IPS-15b (cell line): ENCODE data around the gene FOXC1.

ENCODE experiments used
- H3K27me3 ChIP-seq: one replicate; pipeline ENCODE4 v1.6.1; 2013; ENCODE audit warnings: low read length; ENCODE audit not compliant: control insufficient read depth, insufficient read depth
- H3K36me3 ChIP-seq: one replicate; pipeline ENCODE4 v1.6.1; 2013; ENCODE audit warnings: low read length; ENCODE audit not compliant: control insufficient read depth, insufficient read depth
- H3K4me1 ChIP-seq: one replicate; pipeline ENCODE4 v1.6.1; 2013; ENCODE audit warnings: mild to moderate bottlenecking, low read length; ENCODE audit not compliant: control insufficient read depth, insufficient read depth
- H3K4me3 ChIP-seq: one replicate; pipeline ENCODE4 v1.5.1; 2013; ENCODE audit warnings: low read depth, low read length
- H3K9ac ChIP-seq: one replicate; pipeline ENCODE4 v1.6.1; 2013; ENCODE audit warnings: low read depth, mild to moderate bottlenecking, low read length
- H3K9me3 ChIP-seq: one replicate; pipeline ENCODE4 v1.6.1; 2013; ENCODE audit warnings: mild to moderate bottlenecking, low read length; ENCODE audit not compliant: control insufficient read depth, insufficient read depth

FOXC1 gene

GRCh38 chr6:1610497-1611321 is 994 bp downstream of the FOXC1 start:
- H3K36me3 ChIP-seq: no peaks in the 10 kb centered on the region
- no peak overlapping the region for H3K9ac ChIP-seq
- peaks cover 84% of the 10 kb centered on the region for H3K27me3 ChIP-seq
- peaks cover 11% of the 10 kb centered on the region for H3K4me1 ChIP-seq
- no peaks in the 10 kb centered on the region for H3K9me3 ChIP-seq
- peak overlapping the region; percentile 30 for H3K4me3 ChIP-seq

GRCh38 chr6:1611322-1611571 is 1.5 kb downstream of the FOXC1 start:
- Histone ChIP-seq H3K27me3 (peaks cover 84% of the 10 kb centered on the region), H3K36me3 (no peaks in the 10 kb centered on the region), H3K9me3 (no peaks in the 10 kb centered on the region), H3K4me3 (no peak overlapping the region), H3K4me1 (peaks cover 9% of the 10 kb centered on the region), H3K9ac (no peak overlapping the region)

GRCh38 chr6:1611572-1612298 is 2.0 kb downstream of the FOXC1 start:
- Histone ChIP-seq H3K4me3 (peak overlapping the region; percentile 1), H3K27me3 (peaks cover 84% of the 10 kb centered on the region), H3K9ac (no peak overlapping the region), H3K4me1 (peaks cover 4% of the 10 kb centered on the region), H3K9me3 (no peaks in the 10 kb centered on the region), H3K36me3 (no peaks in the 10 kb centered on the region)

DNA sequence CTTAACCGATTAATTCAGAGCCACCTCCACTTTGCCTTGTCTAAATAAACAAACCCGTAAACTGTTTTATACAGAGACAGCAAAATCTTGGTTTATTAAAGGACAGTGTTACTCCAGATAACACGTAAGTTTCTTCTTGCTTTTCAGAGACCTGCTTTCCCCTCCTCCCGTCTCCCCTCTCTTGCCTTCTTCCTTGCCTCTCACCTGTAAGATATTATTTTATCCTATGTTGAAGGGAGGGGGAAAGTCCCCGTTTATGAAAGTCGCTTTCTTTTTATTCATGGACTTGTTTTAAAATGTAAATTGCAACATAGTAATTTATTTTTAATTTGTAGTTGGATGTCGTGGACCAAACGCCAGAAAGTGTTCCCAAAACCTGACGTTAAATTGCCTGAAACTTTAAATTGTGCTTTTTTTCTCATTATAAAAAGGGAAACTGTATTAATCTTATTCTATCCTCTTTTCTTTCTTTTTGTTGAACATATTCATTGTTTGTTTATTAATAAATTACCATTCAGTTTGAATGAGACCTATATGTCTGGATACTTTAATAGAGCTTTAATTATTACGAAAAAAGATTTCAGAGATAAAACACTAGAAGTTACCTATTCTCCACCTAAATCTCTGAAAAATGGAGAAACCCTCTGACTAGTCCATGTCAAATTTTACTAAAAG is 2.7 kb downstream of the FOXC1 start:
- no peaks in the 10 kb centered on the region for H3K4me1 ChIP-seq
- no peaks in the 10 kb centered on the region for H3K36me3 ChIP-seq
- H3K9ac ChIP-seq: no peak overlapping the region
- H3K27me3 ChIP-seq: peaks cover 84% of the 10 kb centered on the region
- H3K4me3 ChIP-seq: no peak overlapping the region
- H3K9me3 ChIP-seq: no peaks in the 10 kb centered on the region

- peaks cover 4% of the 10 kb centered on the region for H3K4me1 ChIP-seq
- H3K36me3 ChIP-seq: no peaks in the 10 kb centered on the region
- H3K27me3 ChIP-seq: peaks cover 85% of the 10 kb centered on the region
- no peaks in the 10 kb centered on the region for H3K9me3 ChIP-seq
- H3K4me3 ChIP-seq: no peak overlapping the region
- no peak overlapping the region for H3K9ac ChIP-seq
Observed at GRCh38 chr6:1612974-1613306, 3.2 kb downstream of the FOXC1 start.

GRCh38 chr6:1613346-1613687 is 3.6 kb downstream of the FOXC1 start:
- H3K9ac ChIP-seq: no peak overlapping the region
- H3K4me1 ChIP-seq: peaks cover 4% of the 10 kb centered on the region
- no peaks in the 10 kb centered on the region for H3K9me3 ChIP-seq
- peaks cover 85% of the 10 kb centered on the region for H3K27me3 ChIP-seq
- H3K36me3 ChIP-seq: no peaks in the 10 kb centered on the region
- H3K4me3 ChIP-seq: peak overlapping the region; percentile 35

DNA sequence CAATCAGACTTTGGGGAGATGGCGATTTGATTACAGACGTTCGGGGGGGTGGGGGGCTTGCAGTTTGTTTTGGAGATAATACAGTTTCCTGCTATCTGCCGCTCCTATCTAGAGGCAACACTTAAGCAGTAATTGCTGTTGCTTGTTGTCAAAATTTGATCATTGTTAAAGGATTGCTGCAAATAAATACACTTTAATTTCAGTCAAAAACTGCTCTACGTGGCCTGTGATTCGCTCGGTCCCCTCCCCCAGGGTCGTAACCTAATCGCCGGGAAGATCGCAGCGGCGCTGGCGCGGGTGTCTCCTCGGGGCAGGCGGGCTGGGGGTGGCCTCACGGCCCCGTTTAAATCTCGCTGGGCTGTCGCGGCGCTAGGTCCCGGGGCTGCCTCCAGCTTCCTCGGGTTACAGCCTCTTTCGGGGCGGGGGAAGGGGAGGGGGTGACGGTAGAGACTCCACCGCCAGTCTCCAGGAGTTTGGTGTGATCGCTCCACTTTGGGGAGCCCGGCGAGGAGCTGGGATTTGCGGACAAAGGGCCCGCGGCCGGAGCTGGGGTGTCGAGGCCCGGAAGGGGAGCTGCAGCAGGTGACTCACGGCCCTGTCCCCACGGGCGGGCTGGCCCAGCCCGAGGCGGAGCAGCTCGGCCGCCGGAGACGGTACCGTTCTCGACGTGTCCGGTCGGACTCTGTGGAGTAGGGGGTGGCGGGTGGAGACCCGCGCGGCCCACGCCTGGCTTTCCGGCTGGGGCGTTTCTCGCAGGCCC is 4.2 kb downstream of the FOXC1 start:
- Histone ChIP-seq H3K9me3 (no peaks in the 10 kb centered on the region), H3K4me1 (peaks cover 4% of the 10 kb centered on the region), H3K4me3 (peak overlapping the region; percentile 35), H3K9ac (no peak overlapping the region), H3K27me3 (peaks cover 85% of the 10 kb centered on the region), H3K36me3 (no peaks in the 10 kb centered on the region)

DNA sequence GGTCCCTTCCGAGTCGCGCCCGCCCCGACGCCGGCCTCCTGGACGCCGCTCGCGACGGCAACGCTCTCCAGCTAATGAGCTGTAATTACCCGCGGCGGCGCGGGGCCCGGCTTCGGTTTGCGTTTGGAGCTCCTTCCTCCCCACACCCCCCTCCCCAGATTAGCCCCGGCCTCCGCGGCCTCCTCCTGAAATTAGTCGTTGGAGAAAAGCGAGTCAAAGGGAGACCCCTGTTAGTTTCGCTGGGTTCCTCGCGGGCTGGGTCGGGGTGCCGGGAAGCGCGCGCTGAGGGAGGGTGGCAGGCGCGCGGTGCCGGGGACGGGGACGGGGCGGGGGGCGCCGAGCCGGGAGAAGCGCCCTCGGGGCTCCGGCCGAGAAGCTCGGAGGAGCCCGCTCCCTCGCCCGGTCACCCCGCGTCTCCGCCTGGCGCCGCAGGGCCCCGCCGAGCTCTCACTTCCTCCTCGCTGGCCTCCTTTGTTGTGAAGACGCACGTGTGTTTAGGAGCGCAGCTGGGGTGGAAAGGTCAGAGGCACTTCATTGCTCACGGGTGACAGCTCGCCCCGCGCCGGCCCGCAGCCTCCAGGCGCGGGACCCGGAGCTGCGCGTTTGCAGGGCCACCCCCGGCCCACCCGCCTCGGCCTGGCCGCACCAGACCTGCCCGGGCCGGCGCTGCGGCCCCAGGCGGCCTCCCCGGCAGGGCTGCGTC is 4.9 kb downstream of the FOXC1 start:
- Histone ChIP-seq H3K4me3 (peak overlapping the region; percentile 35), H3K36me3 (no peaks in the 10 kb centered on the region), H3K9ac (no peak overlapping the region), H3K27me3 (peaks cover 87% of the 10 kb centered on the region), H3K4me1 (peaks cover 4% of the 10 kb centered on the region), H3K9me3 (no peaks in the 10 kb centered on the region)

GRCh38 chr6:1615151-1615852 is 5.6 kb downstream of the FOXC1 start:
- Histone ChIP-seq H3K9me3 (no peaks in the 10 kb centered on the region), H3K9ac (no peak overlapping the region), H3K27me3 (peaks cover 93% of the 10 kb centered on the region), H3K36me3 (no peaks in the 10 kb centered on the region), H3K4me1 (peaks cover 4% of the 10 kb centered on the region), H3K4me3 (peak overlapping the region; percentile 39)

DNA sequence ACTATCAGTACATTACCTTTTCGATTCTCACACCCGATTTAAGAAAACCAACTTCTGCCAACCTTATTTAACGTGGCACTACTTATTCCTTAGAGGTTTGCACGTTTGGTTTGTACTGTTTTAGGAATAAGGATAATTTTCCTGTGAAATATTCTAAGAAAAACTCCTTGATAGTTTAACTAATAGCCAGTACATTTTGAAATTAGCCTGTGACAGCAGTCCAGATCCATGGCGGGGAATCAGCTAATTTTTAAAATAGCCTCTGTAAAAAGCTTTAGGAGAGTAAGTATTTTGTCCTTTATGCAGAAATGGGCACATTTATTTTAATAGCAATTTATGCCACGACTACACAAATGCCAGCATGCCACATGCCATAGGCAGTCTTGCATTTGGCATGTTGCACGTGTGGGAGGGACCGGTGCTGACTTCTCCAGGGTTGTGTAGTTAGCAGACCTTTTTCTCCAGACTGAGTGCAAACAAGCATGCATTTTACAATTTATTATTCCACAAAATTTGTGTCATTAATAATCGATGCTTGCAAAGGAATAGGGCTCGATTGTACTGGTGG is 6.2 kb downstream of the FOXC1 start:
- peaks cover 4% of the 10 kb centered on the region for H3K4me1 ChIP-seq
- H3K9ac ChIP-seq: no peak overlapping the region
- H3K27me3 ChIP-seq: peaks cover 95% of the 10 kb centered on the region
- H3K36me3 ChIP-seq: no peaks in the 10 kb centered on the region
- H3K9me3 ChIP-seq: no peaks in the 10 kb centered on the region
- H3K4me3 ChIP-seq: peak overlapping the region; percentile 39
